ENCODE measurements around the gene NPPC.

Gene NPPC

GRCh38 chr2:231926180-231926741 lies at the start of gene NPPC:
TSS of gene NPPC (minus strand) at chr2:231926396. CDS start at chr2:231926249, 147 bp downstream.
- no peak within 1 kb of the TSS for H3K9ac ChIP-seq (ENCODE audit: low read length)
- peak within 1 kb of the TSS; percentile 62 for H3K4me3 ChIP-seq (ENCODE audit: low read length)
- no peaks in the 10 kb centered on the region for H3K36me3 ChIP-seq (ENCODE audit: control insufficient read depth, insufficient read depth, low read length, severe bottlenecking)
- H3K9me3 ChIP-seq (ENCODE audit: control insufficient read depth, low read length): no peaks in the 10 kb centered on the region
- peak; percentile 54 for DNase-seq (ENCODE audit: low read depth)
- peaks cover 87% of the 10 kb centered on the region for H3K27me3 ChIP-seq (replicated peaks; ENCODE audit: control insufficient read depth, insufficient read depth, low read length)
- peaks cover 18% of the 10 kb centered on the region for H3K4me1 ChIP-seq (ENCODE audit: control insufficient read depth, insufficient read depth, low read length)

GRCh38 chr2:231975001-231975400 lies 48.8 kb upstream of the NPPC start:
- H3K4me1 ChIP-seq (ENCODE audit: control insufficient read depth, insufficient read depth, low read length): no peaks in the 10 kb centered on the region
- DNase-seq (ENCODE audit: low read depth): no peak
- H3K27me3 ChIP-seq (replicated peaks; ENCODE audit: control insufficient read depth, insufficient read depth, low read length): no peaks in the 10 kb centered on the region
- H3K4me3 ChIP-seq (ENCODE audit: low read length): no peak overlapping the region
- no peaks in the 10 kb centered on the region for H3K36me3 ChIP-seq (ENCODE audit: control insufficient read depth, insufficient read depth, low read length, severe bottlenecking)
- no peaks in the 10 kb centered on the region for H3K9me3 ChIP-seq (ENCODE audit: control insufficient read depth, low read length)
- no peak overlapping the region for H3K9ac ChIP-seq (ENCODE audit: low read length)

- Histone ChIP-seq H3K36me3 (ENCODE audit: control insufficient read depth, insufficient read depth, low read length, severe bottlenecking) (no peaks in the 10 kb centered on the region), H3K9ac (ENCODE audit: low read length) (no peak overlapping the region), H3K4me3 (ENCODE audit: low read length) (no peak overlapping the region), H3K27me3 (replicated peaks; ENCODE audit: control insufficient read depth, insufficient read depth, low read length) (no peaks in the 10 kb centered on the region), H3K4me1 (ENCODE audit: control insufficient read depth, insufficient read depth, low read length) (no peaks in the 10 kb centered on the region), H3K9me3 (ENCODE audit: control insufficient read depth, low read length) (no peaks in the 10 kb centered on the region)
- no peak for DNase-seq (ENCODE audit: low read depth)
Observed at GRCh38 chr2:231970461-231970860, 44.3 kb upstream of the NPPC start.

GRCh38 chr2:231968820-231969219 lies 42.6 kb upstream of the NPPC start:
- H3K36me3 ChIP-seq (ENCODE audit: control insufficient read depth, insufficient read depth, low read length, severe bottlenecking): no peaks in the 10 kb centered on the region
- no peak overlapping the region for H3K9ac ChIP-seq (ENCODE audit: low read length)
- H3K9me3 ChIP-seq (ENCODE audit: control insufficient read depth, low read length): no peaks in the 10 kb centered on the region
- H3K27me3 ChIP-seq (replicated peaks; ENCODE audit: control insufficient read depth, insufficient read depth, low read length): no peaks in the 10 kb centered on the region
- no peaks in the 10 kb centered on the region for H3K4me1 ChIP-seq (ENCODE audit: control insufficient read depth, insufficient read depth, low read length)
- no peak overlapping the region for H3K4me3 ChIP-seq (ENCODE audit: low read length)
- DNase-seq (ENCODE audit: low read depth): no peak

GRCh38 chr2:231966886-231967285 lies 40.7 kb upstream of the NPPC start:
- Histone ChIP-seq H3K9me3 (ENCODE audit: control insufficient read depth, low read length) (no peaks in the 10 kb centered on the region), H3K9ac (ENCODE audit: low read length) (no peak overlapping the region), H3K4me3 (ENCODE audit: low read length) (no peak overlapping the region), H3K4me1 (ENCODE audit: control insufficient read depth, insufficient read depth, low read length) (peaks cover 5% of the 10 kb centered on the region), H3K36me3 (ENCODE audit: control insufficient read depth, insufficient read depth, low read length, severe bottlenecking) (no peaks in the 10 kb centered on the region), H3K27me3 (replicated peaks; ENCODE audit: control insufficient read depth, insufficient read depth, low read length) (no peaks in the 10 kb centered on the region)
- DNase-seq (ENCODE audit: low read depth): no peak

- no peaks in the 10 kb centered on the region for H3K36me3 ChIP-seq (ENCODE audit: control insufficient read depth, insufficient read depth, low read length, severe bottlenecking)
- H3K4me1 ChIP-seq (ENCODE audit: control insufficient read depth, insufficient read depth, low read length): peaks cover 10% of the 10 kb centered on the region
- H3K9me3 ChIP-seq (ENCODE audit: control insufficient read depth, low read length): no peaks in the 10 kb centered on the region
- H3K4me3 ChIP-seq (ENCODE audit: low read length): no peak overlapping the region
- no peak overlapping the region for H3K9ac ChIP-seq (ENCODE audit: low read length)
- no peaks in the 10 kb centered on the region for H3K27me3 ChIP-seq (replicated peaks; ENCODE audit: control insufficient read depth, insufficient read depth, low read length)
- DNase-seq (ENCODE audit: low read depth): peak; percentile 27
Observed at GRCh38 chr2:231965102-231965501, 38.9 kb upstream of the NPPC start.

DNA sequence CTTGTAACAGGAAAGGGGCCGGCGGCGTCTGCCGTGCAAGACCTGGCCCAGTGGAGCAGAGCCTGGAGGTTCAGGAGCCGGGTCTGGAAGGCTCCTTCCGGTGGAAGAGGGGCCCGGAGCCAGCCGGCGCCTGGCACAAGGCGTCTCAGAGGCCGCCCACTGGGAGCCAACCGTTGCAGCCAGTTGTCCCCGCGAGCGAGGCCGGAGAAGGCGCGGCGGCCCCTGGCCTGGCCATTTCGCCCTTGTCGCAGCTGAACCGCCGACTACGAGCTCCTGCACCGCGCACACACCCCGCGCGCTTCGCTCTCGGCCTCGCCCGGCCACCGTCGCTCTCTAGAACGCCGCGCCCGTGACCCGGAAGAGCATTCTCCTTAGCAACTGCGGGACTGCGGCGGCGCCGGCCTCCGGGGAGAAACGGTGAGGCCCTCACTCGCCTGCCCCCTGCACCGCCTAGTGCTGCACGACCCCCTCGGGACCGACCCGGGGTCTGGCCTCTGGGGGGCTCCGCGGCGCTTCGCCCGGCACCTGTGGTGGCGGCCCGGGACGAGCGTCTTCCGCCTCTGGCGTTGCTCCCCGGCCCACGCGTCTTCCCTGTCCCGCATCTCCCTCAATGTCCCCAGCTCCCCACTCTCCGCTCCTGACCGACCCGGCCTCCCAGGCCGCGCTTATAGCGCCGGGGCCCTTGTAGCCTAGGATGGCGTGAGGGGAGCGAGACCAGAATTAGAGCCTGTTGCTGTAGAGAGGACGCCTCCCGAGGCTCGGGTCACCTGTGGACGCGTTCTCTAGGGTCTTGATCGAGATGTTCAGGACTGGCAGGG lies 35.4 kb upstream of the NPPC start, which contains the start of gene DIS3L2:
Gene DIS3L2, plus strand, starts transcription at position 365 of the 818 bp plus-strand sequence. CDS start 53,215 bp downstream, outside the sequence.
- Histone ChIP-seq H3K36me3 (ENCODE audit: control insufficient read depth, insufficient read depth, low read length, severe bottlenecking) (no peaks in the 10 kb centered on the region), H3K9ac (ENCODE audit: low read length) (peak within 1 kb of the TSS; percentile 91), H3K9me3 (ENCODE audit: control insufficient read depth, low read length) (no peaks in the 10 kb centered on the region), H3K4me3 (ENCODE audit: low read length) (peak within 1 kb of the TSS; percentile 100), H3K27me3 (replicated peaks; ENCODE audit: control insufficient read depth, insufficient read depth, low read length) (no peaks in the 10 kb centered on the region), H3K4me1 (ENCODE audit: control insufficient read depth, insufficient read depth, low read length) (peaks cover 10% of the 10 kb centered on the region)
- DNase-seq (ENCODE audit: low read depth): peak; percentile 92

DNA sequence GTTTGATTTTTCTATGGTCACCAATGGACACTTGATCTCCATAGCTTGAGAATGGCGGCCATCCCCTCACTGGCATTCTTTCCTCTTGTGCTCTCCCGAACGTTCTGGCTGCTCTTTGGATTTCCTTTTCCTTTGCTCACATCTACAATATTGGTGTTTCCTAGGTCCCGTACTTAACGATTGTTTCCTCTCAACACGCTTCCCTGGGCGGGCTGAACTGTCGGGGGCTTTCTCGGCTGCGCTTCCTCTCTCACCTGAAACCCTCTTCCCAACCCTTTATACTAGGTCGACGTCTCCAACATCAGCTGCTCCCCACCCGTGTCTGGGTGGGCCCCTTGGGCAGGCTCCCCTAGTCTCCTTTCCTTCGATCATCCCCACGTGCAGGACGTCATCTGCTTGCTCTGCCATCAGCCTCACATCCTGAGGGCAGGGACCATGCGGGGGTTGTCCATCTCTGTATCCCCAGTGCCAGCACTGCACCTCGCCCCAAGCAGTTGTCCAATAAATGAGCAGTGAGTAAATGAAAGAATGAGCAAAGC lies 34.7 kb upstream of the NPPC start:
- Histone ChIP-seq H3K4me1 (ENCODE audit: control insufficient read depth, insufficient read depth, low read length) (peaks cover 10% of the 10 kb centered on the region), H3K9ac (ENCODE audit: low read length) (peak overlapping the region; percentile 91), H3K27me3 (replicated peaks; ENCODE audit: control insufficient read depth, insufficient read depth, low read length) (no peaks in the 10 kb centered on the region), H3K36me3 (ENCODE audit: control insufficient read depth, insufficient read depth, low read length, severe bottlenecking) (no peaks in the 10 kb centered on the region), H3K9me3 (ENCODE audit: control insufficient read depth, low read length) (no peaks in the 10 kb centered on the region), H3K4me3 (ENCODE audit: low read length) (peak overlapping the region; percentile 100)
- no peak for DNase-seq (ENCODE audit: low read depth)

GRCh38 chr2:231957913-231958763 lies 31.9 kb upstream of the NPPC start:
- Histone ChIP-seq H3K4me1 (ENCODE audit: control insufficient read depth, insufficient read depth, low read length) (peaks cover 7% of the 10 kb centered on the region), H3K9ac (ENCODE audit: low read length) (no peak overlapping the region)

GRCh38 chr2:231955758-231956472 lies 29.7 kb upstream of the NPPC start:
- H3K4me1 ChIP-seq (ENCODE audit: control insufficient read depth, insufficient read depth, low read length): peaks cover 3% of the 10 kb centered on the region
- no peak overlapping the region for H3K4me3 ChIP-seq (ENCODE audit: low read length)
- DNase-seq (ENCODE audit: low read depth): no peak
- H3K27me3 ChIP-seq (replicated peaks; ENCODE audit: control insufficient read depth, insufficient read depth, low read length): no peaks in the 10 kb centered on the region
- H3K9me3 ChIP-seq (ENCODE audit: control insufficient read depth, low read length): peaks cover 8% of the 10 kb centered on the region
- H3K9ac ChIP-seq (ENCODE audit: low read length): no peak overlapping the region
- H3K36me3 ChIP-seq (ENCODE audit: control insufficient read depth, insufficient read depth, low read length, severe bottlenecking): no peaks in the 10 kb centered on the region

More at GRCh38 chr2:231957913-231958763, 31.9 kb upstream of the NPPC start:
- Histone ChIP-seq H3K27me3 (replicated peaks; ENCODE audit: control insufficient read depth, insufficient read depth, low read length) (no peaks in the 10 kb centered on the region), H3K9me3 (ENCODE audit: control insufficient read depth, low read length) (no peaks in the 10 kb centered on the region), H3K4me3 (ENCODE audit: low read length) (no peak overlapping the region), H3K36me3 (ENCODE audit: control insufficient read depth, insufficient read depth, low read length, severe bottlenecking) (no peaks in the 10 kb centered on the region)
- DNase-seq (ENCODE audit: low read depth): no peak

Measured in adipocyte (in vitro differentiated cells).